ENCODE results near the gene DHH. TPM values are rescaled to one million over a fixed set of nuclear protein-coding genes. Genes with fewer than 3 reads are reported as not detected.
A peak's percentile ranks its signal among the peaks of the same experiment; 100 is the strongest.

Gene DHH
- total RNA-seq, 1 experiment from 2014 or later = 0.15 TPM

DNA sequence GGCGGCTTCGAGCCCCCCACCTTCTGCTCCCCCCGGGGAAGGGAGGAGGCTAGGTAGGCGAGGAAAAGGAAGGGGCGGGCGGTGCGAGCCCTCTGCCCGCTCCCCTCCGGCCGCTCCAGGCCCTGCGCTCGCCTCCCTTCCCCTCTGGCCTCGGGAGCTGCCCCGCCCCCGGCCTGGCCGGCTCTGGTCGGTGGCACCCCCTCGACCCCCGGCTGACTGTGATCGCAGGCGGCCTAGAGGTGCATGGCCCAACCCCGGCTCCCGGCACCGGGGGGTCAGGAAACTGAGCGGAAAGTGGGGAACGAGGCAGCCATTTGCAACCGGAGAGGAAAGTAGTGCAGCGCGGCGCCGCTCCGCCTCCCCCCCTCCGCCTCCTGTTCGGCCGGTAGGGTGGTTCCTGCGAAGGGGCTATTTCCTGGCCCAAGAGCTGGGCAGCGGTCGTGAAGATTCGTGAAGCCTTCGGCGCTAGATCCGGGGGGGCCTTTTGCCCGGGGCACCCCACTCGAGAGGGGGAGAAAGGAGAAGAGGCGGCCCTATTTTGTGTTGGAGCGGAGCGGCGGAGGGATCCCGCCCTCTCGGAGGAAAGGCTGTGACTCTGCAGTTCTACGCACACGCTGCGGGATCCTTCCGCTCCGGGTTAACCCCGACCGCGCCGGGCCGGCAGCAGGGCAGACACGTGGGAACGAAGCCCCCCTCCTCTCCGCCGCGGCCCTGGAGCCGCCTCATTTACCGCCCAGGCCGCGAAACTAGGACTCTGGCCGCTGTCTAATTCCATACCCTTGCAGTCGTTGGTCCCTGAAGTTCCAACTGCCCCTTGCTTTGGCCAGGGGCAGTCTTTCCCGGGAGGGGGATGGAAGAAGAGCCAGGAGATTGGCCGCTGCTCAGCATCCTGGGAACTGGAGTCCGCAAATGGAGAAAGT lies 34.1 kb downstream of the DHH start, which contains the start of gene KMT2D (continued):
- TF ChIP-seq, protein P1, sequence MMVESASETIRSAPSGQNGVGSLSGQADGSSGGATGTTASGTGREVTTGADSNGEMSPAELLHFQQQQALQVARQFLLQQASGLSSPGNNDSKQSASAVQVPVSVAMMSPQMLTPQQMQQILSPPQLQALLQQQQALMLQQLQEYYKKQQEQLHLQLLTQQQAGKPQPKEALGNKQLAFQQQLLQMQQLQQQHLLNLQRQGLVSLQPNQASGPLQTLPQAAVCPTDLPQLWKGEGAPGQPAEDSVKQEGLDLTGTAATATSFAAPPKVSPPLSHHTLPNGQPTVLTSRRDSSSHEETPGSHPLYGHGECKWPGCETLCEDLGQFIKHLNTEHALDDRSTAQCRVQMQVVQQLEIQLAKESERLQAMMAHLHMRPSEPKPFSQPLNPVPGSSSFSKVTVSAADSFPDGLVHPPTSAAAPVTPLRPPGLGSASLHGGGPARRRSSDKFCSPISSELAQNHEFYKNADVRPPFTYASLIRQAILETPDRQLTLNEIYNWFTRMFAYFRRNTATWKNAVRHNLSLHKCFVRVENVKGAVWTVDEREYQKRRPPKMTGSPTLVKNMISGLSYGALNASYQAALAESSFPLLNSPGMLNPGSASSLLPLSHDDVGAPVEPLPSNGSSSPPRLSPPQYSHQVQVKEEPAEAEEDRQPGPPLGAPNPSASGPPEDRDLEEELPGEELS (CRISPR knock-in tag; IDR thresholded peaks at IDR 0.05) = 0 out of 2 replicates have a peak, but pooled peaks have one; percentile 66
- TF ChIP-seq CREM (CRISPR knock-in tag; IDR thresholded peaks at IDR 0.05) (peak; percentile 85; the same call in 1 of the 2 replicates), RELA (CRISPR knock-in tag; IDR thresholded peaks at IDR 0.05; ENCODE audit: borderline replicate concordance) (0 out of 2 replicates have a peak, but pooled peaks have one; percentile 56), ZNF121 (CRISPR knock-in tag; IDR thresholded peaks at IDR 0.05) (no peak), ZNF263 (CRISPR knock-in tag; IDR thresholded peaks at IDR 0.05; ENCODE audit: low read depth) (peak; percentile 34; the same call in 1 of the 2 replicates), NR3C1 (CRISPR knock-in tag; conservative IDR thresholded peaks at IDR 0.05; ENCODE audit: low read depth) (no peak), FOXK1 (CRISPR knock-in tag; IDR thresholded peaks at IDR 0.05) (peak; percentile 69; the same call in 1 of the 2 replicates), ZNF232 (CRISPR knock-in tag; IDR thresholded peaks at IDR 0.05) (no peak), ESRRA (CRISPR knock-in tag; IDR thresholded peaks at IDR 0.05; ENCODE audit: borderline replicate concordance) (no peak; the same call in 1 of the 2 replicates), GTF2I (CRISPR knock-in tag; conservative IDR thresholded peaks at IDR 0.05) (no peak), JAZF1 (CRISPR knock-in tag; IDR thresholded peaks at IDR 0.05) (no peak), KAT7 (CRISPR knock-in tag; IDR thresholded peaks at IDR 0.05; ENCODE audit: borderline replicate concordance) (no peak), PRRX2 (CRISPR knock-in tag; IDR thresholded peaks at IDR 0.05) (peak; percentile 12; the same call in 1 of the 2 replicates)
- TF ChIP-seq, protein P2, sequence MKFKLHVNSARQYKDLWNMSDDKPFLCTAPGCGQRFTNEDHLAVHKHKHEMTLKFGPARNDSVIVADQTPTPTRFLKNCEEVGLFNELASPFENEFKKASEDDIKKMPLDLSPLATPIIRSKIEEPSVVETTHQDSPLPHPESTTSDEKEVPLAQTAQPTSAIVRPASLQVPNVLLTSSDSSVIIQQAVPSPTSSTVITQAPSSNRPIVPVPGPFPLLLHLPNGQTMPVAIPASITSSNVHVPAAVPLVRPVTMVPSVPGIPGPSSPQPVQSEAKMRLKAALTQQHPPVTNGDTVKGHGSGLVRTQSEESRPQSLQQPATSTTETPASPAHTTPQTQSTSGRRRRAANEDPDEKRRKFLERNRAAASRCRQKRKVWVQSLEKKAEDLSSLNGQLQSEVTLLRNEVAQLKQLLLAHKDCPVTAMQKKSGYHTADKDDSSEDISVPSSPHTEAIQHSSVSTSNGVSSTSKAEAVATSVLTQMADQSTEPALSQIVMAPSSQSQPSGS (CRISPR knock-in tag; IDR thresholded peaks at IDR 0.05; ENCODE audit: borderline replicate concordance, low read depth) = no peak
- TF ChIP-seq, protein P3, sequence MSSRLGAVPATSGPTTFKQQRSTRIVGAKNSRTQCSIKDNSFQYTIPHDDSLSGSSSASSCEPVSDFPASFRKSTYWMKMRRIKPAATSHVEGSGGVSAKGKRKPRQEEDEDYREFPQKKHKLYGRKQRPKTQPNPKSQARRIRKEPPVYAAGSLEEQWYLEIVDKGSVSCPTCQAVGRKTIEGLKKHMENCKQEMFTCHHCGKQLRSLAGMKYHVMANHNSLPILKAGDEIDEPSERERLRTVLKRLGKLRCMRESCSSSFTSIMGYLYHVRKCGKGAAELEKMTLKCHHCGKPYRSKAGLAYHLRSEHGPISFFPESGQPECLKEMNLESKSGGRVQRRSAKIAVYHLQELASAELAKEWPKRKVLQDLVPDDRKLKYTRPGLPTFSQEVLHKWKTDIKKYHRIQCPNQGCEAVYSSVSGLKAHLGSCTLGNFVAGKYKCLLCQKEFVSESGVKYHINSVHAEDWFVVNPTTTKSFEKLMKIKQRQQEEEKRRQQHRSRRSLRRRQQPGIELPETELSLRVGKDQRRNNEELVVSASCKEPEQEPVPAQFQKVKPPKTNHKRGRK (CRISPR knock-in tag; IDR thresholded peaks at IDR 0.05; ENCODE audit: borderline replicate concordance) = peak; percentile 59; the same call in 1 of the 2 replicates
- TF ChIP-seq, protein P4, sequence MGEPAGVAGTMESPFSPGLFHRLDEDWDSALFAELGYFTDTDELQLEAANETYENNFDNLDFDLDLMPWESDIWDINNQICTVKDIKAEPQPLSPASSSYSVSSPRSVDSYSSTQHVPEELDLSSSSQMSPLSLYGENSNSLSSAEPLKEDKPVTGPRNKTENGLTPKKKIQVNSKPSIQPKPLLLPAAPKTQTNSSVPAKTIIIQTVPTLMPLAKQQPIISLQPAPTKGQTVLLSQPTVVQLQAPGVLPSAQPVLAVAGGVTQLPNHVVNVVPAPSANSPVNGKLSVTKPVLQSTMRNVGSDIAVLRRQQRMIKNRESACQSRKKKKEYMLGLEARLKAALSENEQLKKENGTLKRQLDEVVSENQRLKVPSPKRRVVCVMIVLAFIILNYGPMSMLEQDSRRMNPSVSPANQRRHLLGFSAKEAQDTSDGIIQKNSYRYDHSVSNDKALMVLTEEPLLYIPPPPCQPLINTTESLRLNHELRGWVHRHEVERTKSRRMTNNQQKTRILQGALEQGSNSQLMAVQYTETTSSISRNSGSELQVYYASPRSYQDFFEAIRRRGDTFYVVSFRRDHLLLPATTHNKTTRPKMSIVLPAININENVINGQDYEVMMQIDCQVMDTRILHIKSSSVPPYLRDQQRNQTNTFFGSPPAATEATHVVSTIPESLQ (CRISPR knock-in tag; IDR thresholded peaks at IDR 0.05) = no peak; the same call in 1 of the 2 replicates
- TF ChIP-seq, protein P5, sequence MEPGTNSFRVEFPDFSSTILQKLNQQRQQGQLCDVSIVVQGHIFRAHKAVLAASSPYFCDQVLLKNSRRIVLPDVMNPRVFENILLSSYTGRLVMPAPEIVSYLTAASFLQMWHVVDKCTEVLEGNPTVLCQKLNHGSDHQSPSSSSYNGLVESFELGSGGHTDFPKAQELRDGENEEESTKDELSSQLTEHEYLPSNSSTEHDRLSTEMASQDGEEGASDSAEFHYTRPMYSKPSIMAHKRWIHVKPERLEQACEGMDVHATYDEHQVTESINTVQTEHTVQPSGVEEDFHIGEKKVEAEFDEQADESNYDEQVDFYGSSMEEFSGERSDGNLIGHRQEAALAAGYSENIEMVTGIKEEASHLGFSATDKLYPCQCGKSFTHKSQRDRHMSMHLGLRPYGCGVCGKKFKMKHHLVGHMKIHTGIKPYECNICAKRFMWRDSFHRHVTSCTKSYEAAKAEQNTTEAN (CRISPR knock-in tag; IDR thresholded peaks at IDR 0.05) = peak; percentile 90
